Heart right ventricle (tissue), 16 donors: ENCODE measurements around the gene DOCK3. TPM values are rescaled to one million over a fixed set of nuclear protein-coding genes. Genes with fewer than 3 reads are reported as not detected.
"Not testable (repeated sequence)": the region's sequence is repeated elsewhere in the genome, so short reads cannot be mapped to it uniquely, and the experiment has no call there.

Experiments used
- ATAC-seq, 8 donors: fragments of 200-7000 bp; cut with Tn5 transposase; one replicate each; pipeline ENCODE4 v1.9.1; 2020; ENCODE audit warnings: mild to moderate bottlenecking in 8 of 8, moderate library complexity in 8 of 8, moderate number of reproducible peaks in 1 of 8
- DNase-seq, 2 donors: peaks; one replicate each; pipeline ENCODE4 v3.0.0-alpha.2; 2020
- H3K27ac ChIP-seq, 10 donors: fragments of 200-600 bp; sonication (generic) in 2 of 10; one replicate each; pipeline versions ENCODE4 v1.5.0 to v1.8.0; 2020 to 2022; ENCODE audit warnings: mild to moderate bottlenecking in 3 of 10
- H3K27me3 ChIP-seq, 7 donors: fragments of 200-600 bp; one replicate each; pipeline ENCODE4 v1.8.0; 2021 to 2022; ENCODE audit warnings: mild to moderate bottlenecking in 2 of 7
- H3K36me3 ChIP-seq, 9 donors: fragments of 200-600 bp; sonication (generic) in 1 of 9; one replicate each; pipeline versions ENCODE4 v1.5.0 to v1.8.0; 2020 to 2022; ENCODE audit warnings: mild to moderate bottlenecking in 2 of 9
- H3K4me1 ChIP-seq, 9 donors: fragments of 200-600 bp; sonication (generic) in 1 of 9; one replicate each; pipeline versions ENCODE4 v1.5.0 to v1.8.0; 2020 to 2022; ENCODE audit warnings: mild to moderate bottlenecking in 4 of 9
- H3K4me3 ChIP-seq, 10 donors: fragments of 200-600 bp; sonication (generic) in 2 of 10; one replicate each; pipeline versions ENCODE4 v1.5.0 to v1.8.0; 2020 to 2022; ENCODE audit warnings: mild to moderate bottlenecking in 7 of 10, moderate library complexity in 2 of 10
- H3K9me3 ChIP-seq, 11 donors: fragments of 200-600 bp in 10 of 11; sonication (generic) in 2 of 11; one replicate each; pipeline versions ENCODE4 v1.5.0 to v1.8.0; 2013 to 2022; ENCODE audit warnings: mild to moderate bottlenecking in 2 of 11, control low read depth in 1 of 11, moderate library complexity in 1 of 11
- WGBS, 2 donors: extraction: QIAGEN DNeasy Blood & Tissue Kit; methylation state at CpG; one replicate each; pipeline ENCODE4 v1.1.7; 2013; ENCODE audit warnings: inconsistent platforms in 1 of 2; 5-methylcytosine and 5-hydroxymethylcytosine counted together
- intact Hi-C, 10 donors: fragments of 100-400 bp; cut with DNase I; formaldehyde crosslinking; loops; one replicate each; pipeline versions ENCODE4 v1.11.1 to v1.14.2; 2022
- polyA plus RNA-seq, 2 donors: library from polyadenylated mRNA; stranded (reverse); fragments of 200-250 nt; gene quantifications; one replicate each; pipeline ENCODE4 v1.2.3, GENCODE V29; 2013
- total RNA-seq, 10 donors: library from RNA; stranded (reverse); fragmentation: NEBNext Ultra II Directional in 3 of 10; extraction: Animal tissue kit (Norgen Biotek cat#: 25700) in 3 of 10; gene quantifications; one replicate each; pipeline versions ENCODE4 v1.2.1 to v1.2.4, GENCODE V29; 2021 to 2023
- TF ChIP-seq, protein P1 (sequence below), 9 donors: fragments of 200-600 bp; sonication (generic) in 2 of 9; IDR thresholded peaks; one replicate each; pipeline versions ENCODE4 v1.5.0 to v1.8.0; 2021 to 2022; ENCODE audit warnings: antibody characterized with exemption in 9 of 9, mild to moderate bottlenecking in 5 of 9, moderate library complexity in 1 of 9
- donor health status: Arrhythmogenic right ventricular cardiomyopathy.
- donor health status: ischemic (EF 13 %, LVEDD 7.1; RV severe dilation, severe dysfunction).
- donor health status: healthy with polysubstance abuse.
- donor health status: DM: no; HTN: yes; CAD: no.
- donor health status: DM: no; HTN: no; CAD: no.
- donor health status: ischemic (EF 25% LVEDD 6.9; RV normal size, moderate dysfunction).
- donor health status: ischemic (EF 25% LVEDD 5.7; RV mildly dilated, moderate dysfunction).
- donor health status: healthy.
- donor health status: DM: yes; HTN: yes; CAD: no.
- donor health status: Ischemic cardiomyopathy.
- donor health status: ischemic (EF 35%, LVEDD 5.7; RV mildly dilated, moderate dysfunction).
- donor health status: nonischemic (EF 11% LVEDD 7.7; RV severe dilation, severe dysfunction).
- donor health status: DM: yes; HTN: yes; CAD: no.
- donor health status: PGD.
- donor health status: ischemic (EF 29% LVEDD 5.4; RV normal size, mild dysfunction).
- donor health status: nonischemic (EF 23%, LVEDD 6.1; RV moderate dilation, normal function).

DOCK3 gene
- total and polyA plus RNA-seq, 12 donors, result 1.2 to 6.6 (median 4.7) TPM

- Histone ChIP-seq H3K27ac (no peak overlapping the region), H3K9me3 (peaks cover 0 to 5% (median 0%) of the 10 kb centered on the region in 11 donors), H3K36me3 (no peaks in the 10 kb centered on the region), H3K4me3 (no peak overlapping the region), H3K4me1 (no peaks in the 10 kb centered on the region), H3K27me3 (no peaks in the 10 kb centered on the region)
- ATAC-seq (no peak), DNase-seq (no peak)
- WGBS, 2 donors, result 89 to 90% methylated on average over 3 of the region's 3 CpGs
- intact Hi-C loops, result no loop called here
- TF ChIP-seq, protein P1, sequence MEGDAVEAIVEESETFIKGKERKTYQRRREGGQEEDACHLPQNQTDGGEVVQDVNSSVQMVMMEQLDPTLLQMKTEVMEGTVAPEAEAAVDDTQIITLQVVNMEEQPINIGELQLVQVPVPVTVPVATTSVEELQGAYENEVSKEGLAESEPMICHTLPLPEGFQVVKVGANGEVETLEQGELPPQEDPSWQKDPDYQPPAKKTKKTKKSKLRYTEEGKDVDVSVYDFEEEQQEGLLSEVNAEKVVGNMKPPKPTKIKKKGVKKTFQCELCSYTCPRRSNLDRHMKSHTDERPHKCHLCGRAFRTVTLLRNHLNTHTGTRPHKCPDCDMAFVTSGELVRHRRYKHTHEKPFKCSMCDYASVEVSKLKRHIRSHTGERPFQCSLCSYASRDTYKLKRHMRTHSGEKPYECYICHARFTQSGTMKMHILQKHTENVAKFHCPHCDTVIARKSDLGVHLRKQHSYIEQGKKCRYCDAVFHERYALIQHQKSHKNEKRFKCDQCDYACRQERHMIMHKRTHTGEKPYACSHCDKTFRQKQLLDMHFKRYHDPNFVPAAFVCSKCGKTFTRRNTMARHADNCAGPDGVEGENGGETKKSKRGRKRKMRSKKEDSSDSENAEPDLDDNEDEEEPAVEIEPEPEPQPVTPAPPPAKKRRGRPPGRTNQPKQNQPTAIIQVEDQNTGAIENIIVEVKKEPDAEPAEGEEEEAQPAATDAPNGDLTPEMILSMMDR (IDR thresholded peaks at IDR 0.05), result no peak
These were observed 155.7 kb downstream of the DOCK3 start for GRCh38 chr3:50830451-50830850.

- H3K36me3 ChIP-seq, ATAC-seq, H3K27me3 ChIP-seq, intact Hi-C loops, H3K9me3 ChIP-seq, H3K4me3 ChIP-seq, DNase-seq, H3K4me1 ChIP-seq, H3K27ac ChIP-seq: not testable (repeated sequence)
- 89 to 97% methylated on average over 2 of the region's 2 CpGs for WGBS, 2 donors
These were observed 156.3 kb downstream of the DOCK3 start for GRCh38 chr3:50831009-50831408.

DNA sequence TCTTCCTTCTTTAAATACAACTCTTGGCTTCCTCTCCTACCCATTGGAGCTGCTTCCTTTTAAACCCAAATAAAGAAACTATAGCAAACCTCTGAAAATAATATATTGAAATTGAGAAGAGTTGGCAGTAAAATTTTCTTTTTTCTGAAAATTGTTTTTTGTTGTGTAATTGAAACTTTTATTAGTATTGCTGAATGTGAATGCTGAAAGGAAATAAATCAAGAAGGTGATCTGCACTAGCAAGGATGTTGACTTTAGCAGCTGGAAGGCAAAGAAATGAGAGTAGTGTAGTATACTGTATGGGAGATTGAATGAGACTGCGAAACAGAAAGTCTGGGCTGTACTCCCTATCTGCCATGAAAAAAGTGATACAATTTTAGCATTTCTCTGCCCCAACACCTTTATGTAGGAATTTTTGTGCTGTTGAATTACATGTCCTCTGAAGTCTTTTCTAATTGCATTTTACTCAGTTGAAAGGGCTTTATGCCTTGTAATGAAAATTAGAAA lies 166.3 kb downstream of the DOCK3 start:
- H3K4me1 ChIP-seq, result no peaks in the 10 kb centered on the region
- H3K4me3 ChIP-seq, result no peak overlapping the region
- H3K36me3 ChIP-seq, result no peaks in the 10 kb centered on the region
- no peaks in the 10 kb centered on the region for H3K27me3 ChIP-seq
- no peaks in the 10 kb centered on the region for H3K9me3 ChIP-seq
- no peak overlapping the region for H3K27ac ChIP-seq
- DNase-seq (no peak), ATAC-seq (no peak)
- 88 to 96% methylated on average over 1 of the region's 1 CpG for WGBS, 2 donors
- intact Hi-C loops, result no loop called here
- TF ChIP-seq, protein P1 (IDR thresholded peaks at IDR 0.05), result no peak

GRCh38 chr3:50848308-50848707 lies 173.6 kb downstream of the DOCK3 start:
- no peak overlapping the region for H3K27ac ChIP-seq
- no peak for ATAC-seq
- H3K9me3 ChIP-seq, result peaks cover 0 to 26% (median 0%) of the 10 kb centered on the region in 11 donors

More at GRCh38 chr3:50848308-50848707, 173.6 kb downstream of the DOCK3 start:
- Histone ChIP-seq H3K4me3 (no peak overlapping the region), H3K36me3 (no peaks in the 10 kb centered on the region), H3K27me3 (no peaks in the 10 kb centered on the region), H3K4me1 (no peaks in the 10 kb centered on the region)
- TF ChIP-seq, protein P1 (IDR thresholded peaks at IDR 0.05), result no peak
- intact Hi-C loops, result no loop called here
- DNase-seq, result no peak
- 96% methylated on average over 5 of the region's 5 CpGs for WGBS, 2 donors
